Fibroblast of lung (primary cell): ENCODE data around the gene KCNT2. TPM values are rescaled to one million over a fixed set of nuclear protein-coding genes. Genes with fewer than 3 reads are reported as not detected.
A peak's percentile ranks its signal among the peaks of the same experiment; 100 is the strongest.

Experiments
- DNase-seq, 2 donors: peaks; one replicate each; pipeline versions ENCODE4 v3.0.0 to v3.0.0-alpha.2; 2010; ENCODE audit warnings: low read depth in 2 of 2
- H2AFZ ChIP-seq: 2 replicates; pipeline ENCODE4 v1.5.1; 2012; ENCODE audit warnings: low read length, control low read depth, inconsistent platforms
- H3K27ac ChIP-seq: 2 replicates; pipeline ENCODE4 v1.5.1; 2011; ENCODE audit warnings: low read length, control low read depth; ENCODE audit not compliant: insufficient read depth
- H3K27me3 ChIP-seq: 2 replicates; pipeline ENCODE4 v1.5.1; 2011; ENCODE audit warnings: mild to moderate bottlenecking, low read length; ENCODE audit not compliant: control insufficient read depth, insufficient read depth
- H3K36me3 ChIP-seq: 2 replicates; pipeline ENCODE4 v1.5.1; 2011; ENCODE audit warnings: low read length; ENCODE audit not compliant: control insufficient read depth, insufficient read depth
- H3K4me1 ChIP-seq: 2 replicates; pipeline ENCODE4 v1.5.1; 2011; ENCODE audit warnings: low read length; ENCODE audit not compliant: control insufficient read depth, insufficient read depth; ENCODE audit errors: extremely low read depth
- H3K4me2 ChIP-seq: 2 replicates; pipeline ENCODE4 v1.5.1; 2011; ENCODE audit warnings: low read length, control low read depth; ENCODE audit not compliant: insufficient read depth; ENCODE audit errors: extremely low read depth
- H3K4me3 ChIP-seq, 4 experiments: fragments of 200-600 bp in 1 of 4; sonication (generic) in 1 of 4; replicated peaks in 1 of 4; 2 replicates each; pipeline ENCODE4 v1.5.1; 2011 to 2016; ENCODE audit warnings: low read length in 4 of 4, low read depth in 3 of 4, mild to moderate bottlenecking in 3 of 4, control low read depth in 2 of 4, inconsistent platforms in 1 of 4, mixed read lengths in 1 of 4; ENCODE audit not compliant: insufficient read depth in 1 of 4; ENCODE audit errors: control extremely low read depth in 1 of 4
- H3K79me2 ChIP-seq: 2 replicates; pipeline ENCODE4 v1.5.1; 2012; ENCODE audit warnings: mild to moderate bottlenecking, low read length, inconsistent platforms; ENCODE audit not compliant: control insufficient read depth, insufficient read depth
- H3K9ac ChIP-seq: 2 replicates; pipeline ENCODE4 v1.5.1; 2011; ENCODE audit warnings: mild to moderate bottlenecking, low read length, control low read depth; ENCODE audit not compliant: insufficient read depth
- H3K9me3 ChIP-seq: 2 replicates; pipeline ENCODE4 v1.5.1; 2012; ENCODE audit warnings: low read depth, low read length; ENCODE audit not compliant: control insufficient read depth, insufficient read depth
- H4K20me1 ChIP-seq: 2 replicates; pipeline ENCODE4 v1.5.1; 2011; ENCODE audit warnings: low read length; ENCODE audit not compliant: control insufficient read depth, insufficient read depth; ENCODE audit errors: extremely low read depth
- CTCF ChIP-seq, 2 donors: IDR thresholded peaks in 1 of 2; conservative IDR thresholded peaks in 1 of 2; 1 replicate in 1 of 2; 2 replicates in 1 of 2; pipeline ENCODE4 v1.5.1; 2011 to 2012; ENCODE audit warnings: low read length in 2 of 2, control low read depth in 1 of 2, inconsistent platforms in 1 of 2, low read depth in 1 of 2, mild to moderate bottlenecking in 1 of 2
- EZH2 ChIP-seq: IDR thresholded peaks from 2 replicates; pipeline ENCODE4 v1.5.1; 2012; ENCODE audit warnings: low read length, control low read depth, mild to moderate bottlenecking; ENCODE audit errors: missing control alignments
- polyA plus RNA-seq, 2 donors: library from polyadenylated mRNA; depleted of rRNA in 1 of 2; stranded (reverse) in 1 of 2; unstranded in 1 of 2; fragments of >200 nt; gene quantifications; 2 replicates each; pipeline ENCODE4 v1.2.1, GENCODE V29; 2011 to 2012; ENCODE audit warnings: missing spikeins in 1 of 2
- total RNA-seq: library from RNA; depleted of rRNA; stranded (reverse); fragments of >200 nt; gene quantifications from 2 replicates; pipeline ENCODE4 v1.2.1, GENCODE V29; 2014

KCNT2 gene
- total and polyA plus RNA-seq, 2 donors (not counting 1 experiment from before 2014, with no cell fraction given) = 0.96 to 8.1 TPM

- Histone ChIP-seq H3K4me2 (no peak overlapping the region), H2AFZ (no peak overlapping the region), H3K9me3 (no peaks in the 10 kb centered on the region), H3K4me1 (no peaks in the 10 kb centered on the region), H3K4me3 (no peak overlapping the region), H3K36me3 (no peaks in the 10 kb centered on the region), H4K20me1 (no peaks in the 10 kb centered on the region), H3K27ac (no peak overlapping the region), H3K27me3 (no peaks in the 10 kb centered on the region), H3K79me2 (no peaks in the 10 kb centered on the region), H3K9ac (no peak overlapping the region)
- no peak for DNase-seq
- no peak for TF ChIP-seq EZH2
- TF ChIP-seq CTCF (conservative IDR thresholded peaks at IDR 0.05 in 1 of 2, IDR thresholded peaks at IDR 0.05 in 1 of 2; ENCODE audit: low read depth in 1 of 2, low read length in 2 of 2) = no peak
Measured at GRCh38 chr1:196415978-196416377, 192.3 kb downstream of the KCNT2 start.

- Histone ChIP-seq H3K36me3 (no peaks in the 10 kb centered on the region), H3K4me3 (no peak overlapping the region), H3K4me2 (no peak overlapping the region), H3K79me2 (no peaks in the 10 kb centered on the region), H3K9me3 (no peaks in the 10 kb centered on the region), H4K20me1 (no peaks in the 10 kb centered on the region), H3K4me1 (peaks cover 2% of the 10 kb centered on the region), H3K27ac (no peak overlapping the region), H3K9ac (no peak overlapping the region), H3K27me3 (no peaks in the 10 kb centered on the region), H2AFZ (no peak overlapping the region)
- TF ChIP-seq CTCF (conservative IDR thresholded peaks at IDR 0.05 in 1 of 2, IDR thresholded peaks at IDR 0.05 in 1 of 2; ENCODE audit: low read depth in 1 of 2, low read length in 2 of 2) (no peak), EZH2 (no peak)
- peak in 1 of 2 donors; percentile 28 for DNase-seq
Measured at GRCh38 chr1:196412326-196412725, 195.9 kb downstream of the KCNT2 start.

- no peak overlapping the region for H3K9ac ChIP-seq
- H3K36me3 ChIP-seq = no peaks in the 10 kb centered on the region
- H2AFZ ChIP-seq = no peak overlapping the region
- no peak for DNase-seq
- H3K9me3 ChIP-seq = no peaks in the 10 kb centered on the region
- no peak overlapping the region for H3K4me2 ChIP-seq
- H3K79me2 ChIP-seq = no peaks in the 10 kb centered on the region
- H3K4me3 ChIP-seq = no peak overlapping the region
- H3K4me1 ChIP-seq = peaks cover 4% of the 10 kb centered on the region
- TF ChIP-seq CTCF (conservative IDR thresholded peaks at IDR 0.05 in 1 of 2, IDR thresholded peaks at IDR 0.05 in 1 of 2; ENCODE audit: low read depth in 1 of 2, low read length in 2 of 2) (no peak), EZH2 (no peak)
- no peaks in the 10 kb centered on the region for H3K27me3 ChIP-seq
- H4K20me1 ChIP-seq = no peaks in the 10 kb centered on the region
- no peak overlapping the region for H3K27ac ChIP-seq
Measured at GRCh38 chr1:196410768-196411167, 197.5 kb downstream of the KCNT2 start.
